DMS 273 treated with DMSO at 0.1 percent for 48 hours (cell line): Measurements from ENCODE around the gene PRPF6.

Source experiments
- DNase-seq: peaks from one replicate; lab custom pipeline; 2025; lab: John Stamatoyannopoulos, UW

PRPF6 gene

GRCh38 chr20:64077541-64077875 lies 96.6 kb downstream of the PRPF6 start:
- no peak for DNase-seq

GRCh38 chr20:64077876-64078551 lies 97.1 kb downstream of the PRPF6 start:
- DNase-seq: no peak

- no peak for DNase-seq
These were observed 98.0 kb downstream of the PRPF6 start for GRCh38 chr20:64078934-64079272.

GRCh38 chr20:64079273-64080012 lies 98.5 kb downstream of the PRPF6 start, which contains the start of gene RGS19:
Gene RGS19 (minus strand): TSS chr20:64079518. CDS start chr20:64076886, 2,632 bp downstream.
- no peak for DNase-seq

DNA sequence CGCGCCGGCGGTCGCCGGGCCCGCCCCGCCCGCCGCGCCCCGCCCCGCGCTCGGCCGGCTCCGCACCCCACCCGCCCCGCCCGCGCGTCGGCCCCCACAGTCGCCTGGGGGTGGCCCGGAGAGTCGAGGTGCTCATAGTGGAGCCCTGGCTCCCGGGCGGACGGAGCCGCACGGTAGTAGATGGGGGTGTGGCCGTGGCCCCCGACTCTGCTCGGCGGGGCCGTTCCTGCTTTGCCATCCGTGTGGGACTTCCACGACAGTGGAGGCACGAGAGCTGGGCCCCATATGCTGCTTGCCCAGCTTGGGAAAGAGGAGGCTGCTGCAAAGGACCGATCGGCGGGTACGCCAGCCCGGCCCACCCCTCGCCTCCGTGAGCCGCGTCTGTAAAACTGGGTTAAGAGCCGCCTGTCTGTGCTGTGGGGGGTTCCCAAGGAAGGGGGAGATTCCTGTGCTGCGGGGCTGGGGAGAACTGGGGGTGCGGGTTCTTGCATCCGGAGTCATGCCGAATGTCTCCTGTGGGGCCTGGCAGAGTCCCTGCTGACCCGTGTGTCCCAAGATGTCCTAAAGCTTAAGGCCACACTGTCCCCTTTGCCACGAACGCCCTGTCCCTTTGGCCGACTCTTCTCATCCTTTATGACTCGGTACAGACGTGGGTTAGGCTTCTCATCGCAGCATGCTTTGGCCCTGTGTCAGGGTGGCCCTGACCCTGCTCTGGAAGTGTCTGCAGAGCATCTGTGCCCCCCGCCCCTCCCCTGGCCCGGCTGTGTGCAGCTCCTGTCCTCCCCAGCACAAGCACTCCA lies 99.3 kb downstream of the PRPF6 start, which contains the start of gene OPRL1:
TSS of gene OPRL1 (plus strand) at position 70 of the 800 bp plus-strand sequence. CDS start 12,639 bp downstream, outside the sequence.
- no peak for DNase-seq

GRCh38 chr20:64080813-64081623 lies 100.1 kb downstream of the PRPF6 start:
- DNase-seq: no peak

DNA sequence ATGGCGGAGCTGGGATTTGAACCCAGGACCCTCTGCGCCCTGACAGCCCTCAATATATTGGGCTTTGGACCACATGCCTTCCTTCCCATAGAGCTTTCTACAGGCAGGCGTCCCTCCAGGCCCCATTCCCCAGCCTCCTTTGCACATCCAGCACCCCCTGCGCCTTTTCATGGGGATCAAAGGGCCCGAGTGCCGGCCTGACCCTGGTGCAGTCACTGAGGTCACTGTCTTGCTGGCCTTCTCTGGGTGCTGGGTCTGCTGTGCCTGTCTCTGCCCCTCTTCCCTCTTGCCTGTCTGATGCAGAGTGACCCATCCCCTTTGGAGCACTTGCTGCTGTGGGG lies 100.7 kb downstream of the PRPF6 start:
- no peak for DNase-seq

DNA sequence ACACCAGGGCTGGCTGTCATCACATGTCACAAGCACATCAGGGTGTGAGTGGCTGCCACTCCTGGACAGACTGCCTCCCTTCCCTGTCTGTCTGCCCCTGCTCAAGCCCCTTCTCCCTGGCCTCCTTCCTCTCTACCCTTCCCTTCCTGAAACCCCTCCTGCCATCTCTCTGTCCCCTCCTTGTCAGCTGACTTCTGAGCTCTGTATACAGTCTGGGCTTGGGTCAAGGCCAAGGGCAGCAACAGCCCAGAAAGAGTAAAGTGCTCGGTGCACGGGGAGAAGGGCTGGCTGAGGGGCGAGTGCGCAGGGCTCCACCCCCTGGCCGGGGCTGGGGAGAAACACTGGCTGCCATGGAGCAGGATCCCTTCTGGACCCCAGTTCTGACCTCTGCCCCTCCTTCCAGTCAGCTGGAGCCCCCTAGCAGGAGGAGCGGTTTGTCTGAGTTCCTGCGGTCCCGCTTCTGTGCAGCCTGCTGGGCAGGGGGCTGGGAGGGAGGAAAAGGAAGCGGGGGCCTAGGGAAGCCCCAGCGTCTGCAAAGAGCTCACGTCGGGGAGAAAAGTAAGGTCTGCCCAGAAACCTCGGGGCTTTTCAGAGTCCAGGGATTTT lies 101.3 kb downstream of the PRPF6 start:
- DNase-seq: no peak
